ENCODE results near the gene DNAJC6.

GRCh38 chr1:65456481-65456880 lies 147.1 kb downstream of the DNAJC6 start:
- TF ChIP-seq CTCF (IDR thresholded peaks at IDR 0.05; ENCODE audit: low read depth, low read length, poor library complexity, severe bottlenecking) = no peak
- no peak for TF ChIP-seq EZH2phosphoT487 (IDR thresholded peaks at IDR 0.05; ENCODE audit: borderline replicate concordance, low read length)
